ENCODE measurements around the gene U2AF1L4.

- TF ChIP-seq CTCF (conservative IDR thresholded peaks at IDR 0.05; ENCODE audit: low read length) (no peak), EZH2phosphoT487 (IDR thresholded peaks at IDR 0.05; ENCODE audit: borderline replicate concordance, low read depth, low read length) (no peak)
These were observed 26.7 kb downstream of the U2AF1L4 start for GRCh38 chr19:35718345-35719041.

All from OCI-LY7 (cell line).